ENCODE results near the gene C10orf143.

GRCh38 chr10:130109796-130110245 lies 809 bp downstream of the C10orf143 start:
- TF ChIP-seq CTCF (IDR thresholded peaks at IDR 0.05) (peak; percentile 65 to 93 (median 81)), POLR2A (IDR thresholded peaks at IDR 0.05) (no peak)

All from tibial nerve (tissue), 3 donors.